ENCODE results near the gene OR4B1. TPM values are rescaled to one million over a fixed set of nuclear protein-coding genes. Genes with fewer than 3 reads are reported as not detected.

The OR4B1 gene
- total and polyA plus RNA-seq, 2 of the 8 experiments (the other 6 are each of a cell fraction or from before 2014, with no cell fraction given), result not detected

DNA sequence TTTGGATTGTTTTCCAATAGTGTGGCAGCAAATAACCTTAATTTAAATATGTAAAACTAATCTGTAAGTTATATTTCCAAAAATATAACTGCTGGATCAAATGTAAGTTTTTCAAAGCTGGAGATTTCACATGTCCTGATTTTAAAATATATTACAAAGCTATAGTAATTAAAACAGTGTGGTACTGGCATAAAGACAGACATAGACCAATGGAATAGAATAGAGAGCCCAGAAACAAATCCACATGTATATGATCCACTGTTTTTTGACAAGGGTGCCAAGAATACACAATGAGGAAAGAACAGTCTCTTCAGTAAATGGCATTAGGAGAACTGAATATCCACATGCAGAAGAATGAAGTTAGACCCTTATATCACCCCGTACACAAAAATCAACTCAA, 32.3 kb downstream of the OR4B1 start (continued):
- TF ChIP-seq, protein P1, sequence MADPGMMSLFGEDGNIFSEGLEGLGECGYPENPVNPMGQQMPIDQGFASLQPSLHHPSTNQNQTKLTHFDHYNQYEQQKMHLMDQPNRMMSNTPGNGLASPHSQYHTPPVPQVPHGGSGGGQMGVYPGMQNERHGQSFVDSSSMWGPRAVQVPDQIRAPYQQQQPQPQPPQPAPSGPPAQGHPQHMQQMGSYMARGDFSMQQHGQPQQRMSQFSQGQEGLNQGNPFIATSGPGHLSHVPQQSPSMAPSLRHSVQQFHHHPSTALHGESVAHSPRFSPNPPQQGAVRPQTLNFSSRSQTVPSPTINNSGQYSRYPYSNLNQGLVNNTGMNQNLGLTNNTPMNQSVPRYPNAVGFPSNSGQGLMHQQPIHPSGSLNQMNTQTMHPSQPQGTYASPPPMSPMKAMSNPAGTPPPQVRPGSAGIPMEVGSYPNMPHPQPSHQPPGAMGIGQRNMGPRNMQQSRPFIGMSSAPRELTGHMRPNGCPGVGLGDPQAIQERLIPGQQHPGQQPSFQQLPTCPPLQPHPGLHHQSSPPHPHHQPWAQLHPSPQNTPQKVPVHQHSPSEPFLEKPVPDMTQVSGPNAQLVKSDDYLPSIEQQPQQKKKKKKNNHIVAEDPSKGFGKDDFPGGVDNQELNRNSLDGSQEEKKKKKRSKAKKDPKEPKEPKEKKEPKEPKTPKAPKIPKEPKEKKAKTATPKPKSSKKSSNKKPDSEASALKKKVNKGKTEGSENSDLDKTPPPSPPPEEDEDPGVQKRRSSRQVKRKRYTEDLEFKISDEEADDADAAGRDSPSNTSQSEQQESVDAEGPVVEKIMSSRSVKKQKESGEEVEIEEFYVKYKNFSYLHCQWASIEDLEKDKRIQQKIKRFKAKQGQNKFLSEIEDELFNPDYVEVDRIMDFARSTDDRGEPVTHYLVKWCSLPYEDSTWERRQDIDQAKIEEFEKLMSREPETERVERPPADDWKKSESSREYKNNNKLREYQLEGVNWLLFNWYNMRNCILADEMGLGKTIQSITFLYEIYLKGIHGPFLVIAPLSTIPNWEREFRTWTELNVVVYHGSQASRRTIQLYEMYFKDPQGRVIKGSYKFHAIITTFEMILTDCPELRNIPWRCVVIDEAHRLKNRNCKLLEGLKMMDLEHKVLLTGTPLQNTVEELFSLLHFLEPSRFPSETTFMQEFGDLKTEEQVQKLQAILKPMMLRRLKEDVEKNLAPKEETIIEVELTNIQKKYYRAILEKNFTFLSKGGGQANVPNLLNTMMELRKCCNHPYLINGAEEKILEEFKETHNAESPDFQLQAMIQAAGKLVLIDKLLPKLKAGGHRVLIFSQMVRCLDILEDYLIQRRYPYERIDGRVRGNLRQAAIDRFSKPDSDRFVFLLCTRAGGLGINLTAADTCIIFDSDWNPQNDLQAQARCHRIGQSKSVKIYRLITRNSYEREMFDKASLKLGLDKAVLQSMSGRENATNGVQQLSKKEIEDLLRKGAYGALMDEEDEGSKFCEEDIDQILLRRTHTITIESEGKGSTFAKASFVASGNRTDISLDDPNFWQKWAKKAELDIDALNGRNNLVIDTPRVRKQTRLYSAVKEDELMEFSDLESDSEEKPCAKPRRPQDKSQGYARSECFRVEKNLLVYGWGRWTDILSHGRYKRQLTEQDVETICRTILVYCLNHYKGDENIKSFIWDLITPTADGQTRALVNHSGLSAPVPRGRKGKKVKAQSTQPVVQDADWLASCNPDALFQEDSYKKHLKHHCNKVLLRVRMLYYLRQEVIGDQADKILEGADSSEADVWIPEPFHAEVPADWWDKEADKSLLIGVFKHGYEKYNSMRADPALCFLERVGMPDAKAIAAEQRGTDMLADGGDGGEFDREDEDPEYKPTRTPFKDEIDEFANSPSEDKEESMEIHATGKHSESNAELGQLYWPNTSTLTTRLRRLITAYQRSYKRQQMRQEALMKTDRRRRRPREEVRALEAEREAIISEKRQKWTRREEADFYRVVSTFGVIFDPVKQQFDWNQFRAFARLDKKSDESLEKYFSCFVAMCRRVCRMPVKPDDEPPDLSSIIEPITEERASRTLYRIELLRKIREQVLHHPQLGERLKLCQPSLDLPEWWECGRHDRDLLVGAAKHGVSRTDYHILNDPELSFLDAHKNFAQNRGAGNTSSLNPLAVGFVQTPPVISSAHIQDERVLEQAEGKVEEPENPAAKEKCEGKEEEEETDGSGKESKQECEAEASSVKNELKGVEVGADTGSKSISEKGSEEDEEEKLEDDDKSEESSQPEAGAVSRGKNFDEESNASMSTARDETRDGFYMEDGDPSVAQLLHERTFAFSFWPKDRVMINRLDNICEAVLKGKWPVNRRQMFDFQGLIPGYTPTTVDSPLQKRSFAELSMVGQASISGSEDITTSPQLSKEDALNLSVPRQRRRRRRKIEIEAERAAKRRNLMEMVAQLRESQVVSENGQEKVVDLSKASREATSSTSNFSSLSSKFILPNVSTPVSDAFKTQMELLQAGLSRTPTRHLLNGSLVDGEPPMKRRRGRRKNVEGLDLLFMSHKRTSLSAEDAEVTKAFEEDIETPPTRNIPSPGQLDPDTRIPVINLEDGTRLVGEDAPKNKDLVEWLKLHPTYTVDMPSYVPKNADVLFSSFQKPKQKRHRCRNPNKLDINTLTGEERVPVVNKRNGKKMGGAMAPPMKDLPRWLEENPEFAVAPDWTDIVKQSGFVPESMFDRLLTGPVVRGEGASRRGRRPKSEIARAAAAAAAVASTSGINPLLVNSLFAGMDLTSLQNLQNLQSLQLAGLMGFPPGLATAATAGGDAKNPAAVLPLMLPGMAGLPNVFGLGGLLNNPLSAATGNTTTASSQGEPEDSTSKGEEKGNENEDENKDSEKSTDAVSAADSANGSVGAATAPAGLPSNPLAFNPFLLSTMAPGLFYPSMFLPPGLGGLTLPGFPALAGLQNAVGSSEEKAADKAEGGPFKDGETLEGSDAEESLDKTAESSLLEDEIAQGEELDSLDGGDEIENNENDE (IDR thresholded peaks at IDR 0.05; ENCODE audit: insufficient replicate concordance, low read length), result no peak
- TF ChIP-seq CTCF (IDR thresholded peaks at IDR 0.05; ENCODE audit: control extremely low read depth in 1 of 3, insufficient read depth in 1 of 3, low read depth in 1 of 3, low read length in 3 of 3), result no peak
- TF ChIP-seq GTF2F1 (IDR thresholded peaks at IDR 0.05; ENCODE audit: borderline replicate concordance, low read depth, low read length), result no peak
- no peak for TF ChIP-seq RXRA (IDR thresholded peaks at IDR 0.05; ENCODE audit: insufficient read depth, low read depth, low read length)
- TF ChIP-seq BCL11A (IDR thresholded peaks at IDR 0.05; ENCODE audit: low read depth in 2 of 2, low read length in 2 of 2), result no peak
- TF ChIP-seq CHD1 (IDR thresholded peaks at IDR 0.05; ENCODE audit: low read depth, low read length), result no peak
- no peak for TF ChIP-seq PHF8 (conservative IDR thresholded peaks at IDR 0.05; ENCODE audit: low read depth, low read length)
- no peak for TF ChIP-seq E2F6 (IDR thresholded peaks at IDR 0.05)
